NAMALWA (cell line): ENCODE results near the gene STAC3.

Source experiments
- DNase-seq: peaks from one replicate; pipeline ENCODE4 v3.0.0-alpha.2; 2015; ENCODE audit warnings: low spot score

The STAC3 gene

GRCh38 chr12:57222286-57223190, 28.4 kb downstream of the STAC3 start:
- no peak for DNase-seq

GRCh38 chr12:57221169-57221917, 29.6 kb downstream of the STAC3 start:
- no peak for DNase-seq

- no peak for DNase-seq
These were observed 30.2 kb downstream of the STAC3 start for GRCh38 chr12:57220770-57221168.

- no peak for DNase-seq
These were observed 30.8 kb downstream of the STAC3 start for GRCh38 chr12:57219993-57220754.

GRCh38 chr12:57219205-57219992, 31.6 kb downstream of the STAC3 start:
- no peak for DNase-seq

- DNase-seq, result peak; percentile 48
These were observed 32.7 kb downstream of the STAC3 start for GRCh38 chr12:57218030-57218853.

GRCh38 chr12:57216921-57217879, 33.8 kb downstream of the STAC3 start:
- DNase-seq, result peak; percentile 57

- DNase-seq, result peak; percentile 84
These were observed 34.7 kb downstream of the STAC3 start, which contains the start of gene NXPH4 for GRCh38 chr12:57216014-57216911. Gene NXPH4 (plus strand): TSS chr12:57216794. CDS start chr12:57216970, 176 bp downstream.

GRCh38 chr12:57215668-57216013, 35.3 kb downstream of the STAC3 start:
- peak; percentile 80 for DNase-seq

- no peak for DNase-seq
These were observed 35.9 kb downstream of the STAC3 start for GRCh38 chr12:57215065-57215464.

- peak; percentile 87 for DNase-seq
These were observed 36.6 kb downstream of the STAC3 start for GRCh38 chr12:57214398-57214781.

- DNase-seq, result no peak
These were observed 37.1 kb downstream of the STAC3 start for GRCh38 chr12:57213763-57214397.

- peak; percentile 88 for DNase-seq
These were observed 37.8 kb downstream of the STAC3 start for GRCh38 chr12:57213058-57213715.

GRCh38 chr12:57212701-57213057, 38.3 kb downstream of the STAC3 start:
- no peak for DNase-seq

- no peak for DNase-seq
These were observed 38.9 kb downstream of the STAC3 start for GRCh38 chr12:57211791-57212700.

- DNase-seq, result peak; percentile 74
These were observed 39.9 kb downstream of the STAC3 start for GRCh38 chr12:57210926-57211692.
